22Rv1 (cell line): ENCODE results near the gene B4GALNT3.

Experiments
- CTCF ChIP-seq: fragments of 450-650 bp; IDR thresholded peaks from 2 replicates; pipeline ENCODE4 v1.5.1; 2017; ENCODE audit warnings: mild to moderate bottlenecking
- ZFX ChIP-seq: fragments of 450-650 bp; IDR thresholded peaks from 2 replicates; pipeline ENCODE4 v1.6.1; 2017; ENCODE audit warnings: antibody characterized with exemption, borderline replicate concordance

DNA sequence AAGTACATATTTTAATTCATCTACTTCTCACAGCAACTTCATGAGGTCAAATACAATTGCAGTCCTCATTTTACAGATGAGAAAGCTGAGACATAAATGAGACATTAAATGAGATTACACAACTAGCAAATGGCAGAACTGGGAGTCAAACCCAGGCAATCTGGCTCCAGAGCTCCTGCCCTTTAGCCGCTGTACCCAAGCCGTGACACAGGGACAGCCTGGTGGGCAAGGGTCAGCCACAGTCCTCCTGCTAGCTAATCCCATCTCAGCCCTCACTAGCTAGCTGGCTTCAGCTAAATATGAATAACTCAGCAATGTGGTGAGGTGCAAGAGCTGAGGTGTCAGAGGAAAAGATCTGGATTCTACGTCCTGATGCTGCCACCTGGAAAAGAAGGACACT lies 148.7 kb downstream of the B4GALNT3 start:
- TF ChIP-seq CTCF (no peak), ZFX (no peak)
